GM12873 (cell line): ENCODE measurements around the gene AKTIP.

ENCODE experiments used
- TF ChIP-seq, protein P1 (sequence below): IDR thresholded peaks from 2 replicates; pipeline ENCODE4 v1.5.1; 2012; ENCODE audit warnings: low read depth, mild to moderate bottlenecking, moderate library complexity, low read length, control low read depth; ENCODE audit not compliant: insufficient read depth; ENCODE audit errors: missing control alignments

The AKTIP gene

DNA sequence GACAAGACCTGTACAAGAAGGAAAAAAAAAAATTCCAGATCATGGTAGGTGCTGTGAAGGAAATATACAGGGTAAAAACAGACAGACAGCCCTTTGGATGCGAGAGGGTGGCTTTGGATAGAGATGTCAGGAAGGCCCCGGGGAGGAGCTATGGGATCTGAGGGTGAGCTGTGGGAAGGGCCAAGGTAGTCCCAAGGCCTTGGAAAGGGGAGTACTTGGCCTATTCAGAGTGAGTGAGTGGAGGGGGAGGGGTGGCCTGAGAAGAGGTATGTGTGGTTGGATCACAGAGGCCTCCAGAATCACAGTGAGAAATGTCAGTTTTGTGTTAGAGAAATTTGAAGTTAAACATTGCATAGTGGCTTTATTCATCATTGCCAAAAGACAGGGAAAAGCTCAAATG lies 31.2 kb upstream of the AKTIP start:
- TF ChIP-seq, protein P1, sequence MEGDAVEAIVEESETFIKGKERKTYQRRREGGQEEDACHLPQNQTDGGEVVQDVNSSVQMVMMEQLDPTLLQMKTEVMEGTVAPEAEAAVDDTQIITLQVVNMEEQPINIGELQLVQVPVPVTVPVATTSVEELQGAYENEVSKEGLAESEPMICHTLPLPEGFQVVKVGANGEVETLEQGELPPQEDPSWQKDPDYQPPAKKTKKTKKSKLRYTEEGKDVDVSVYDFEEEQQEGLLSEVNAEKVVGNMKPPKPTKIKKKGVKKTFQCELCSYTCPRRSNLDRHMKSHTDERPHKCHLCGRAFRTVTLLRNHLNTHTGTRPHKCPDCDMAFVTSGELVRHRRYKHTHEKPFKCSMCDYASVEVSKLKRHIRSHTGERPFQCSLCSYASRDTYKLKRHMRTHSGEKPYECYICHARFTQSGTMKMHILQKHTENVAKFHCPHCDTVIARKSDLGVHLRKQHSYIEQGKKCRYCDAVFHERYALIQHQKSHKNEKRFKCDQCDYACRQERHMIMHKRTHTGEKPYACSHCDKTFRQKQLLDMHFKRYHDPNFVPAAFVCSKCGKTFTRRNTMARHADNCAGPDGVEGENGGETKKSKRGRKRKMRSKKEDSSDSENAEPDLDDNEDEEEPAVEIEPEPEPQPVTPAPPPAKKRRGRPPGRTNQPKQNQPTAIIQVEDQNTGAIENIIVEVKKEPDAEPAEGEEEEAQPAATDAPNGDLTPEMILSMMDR, result no peak

DNA sequence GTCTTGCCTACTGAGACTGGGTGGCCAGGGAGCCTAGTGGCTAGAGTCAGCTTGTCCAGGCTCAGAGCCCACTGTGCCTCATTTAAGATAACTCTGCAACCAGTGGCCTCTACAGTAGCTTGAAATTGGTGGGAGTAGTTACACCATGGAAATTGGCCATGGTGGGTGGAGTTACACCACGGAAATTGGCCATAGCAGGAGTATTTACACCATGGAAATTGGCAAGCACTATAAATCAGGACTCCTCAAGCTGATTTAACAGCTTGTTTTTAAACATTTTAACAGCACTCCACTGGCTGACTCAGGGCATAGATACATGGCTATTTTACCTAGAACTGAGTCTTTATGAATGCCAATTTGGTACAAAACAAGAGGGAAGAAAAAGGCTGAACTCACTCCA lies 27.7 kb upstream of the AKTIP start:
- TF ChIP-seq, protein P1, result no peak

GRCh38 chr16:53530046-53530445 lies 27.0 kb upstream of the AKTIP start:
- TF ChIP-seq, protein P1, result no peak

GRCh38 chr16:53529513-53529912 lies 26.5 kb upstream of the AKTIP start:
- TF ChIP-seq, protein P1, result no peak

GRCh38 chr16:53528797-53529196 lies 25.8 kb upstream of the AKTIP start:
- TF ChIP-seq, protein P1, result no peak

GRCh38 chr16:53523971-53524548 lies 21.1 kb upstream of the AKTIP start:
- TF ChIP-seq, protein P1, result no peak

DNA sequence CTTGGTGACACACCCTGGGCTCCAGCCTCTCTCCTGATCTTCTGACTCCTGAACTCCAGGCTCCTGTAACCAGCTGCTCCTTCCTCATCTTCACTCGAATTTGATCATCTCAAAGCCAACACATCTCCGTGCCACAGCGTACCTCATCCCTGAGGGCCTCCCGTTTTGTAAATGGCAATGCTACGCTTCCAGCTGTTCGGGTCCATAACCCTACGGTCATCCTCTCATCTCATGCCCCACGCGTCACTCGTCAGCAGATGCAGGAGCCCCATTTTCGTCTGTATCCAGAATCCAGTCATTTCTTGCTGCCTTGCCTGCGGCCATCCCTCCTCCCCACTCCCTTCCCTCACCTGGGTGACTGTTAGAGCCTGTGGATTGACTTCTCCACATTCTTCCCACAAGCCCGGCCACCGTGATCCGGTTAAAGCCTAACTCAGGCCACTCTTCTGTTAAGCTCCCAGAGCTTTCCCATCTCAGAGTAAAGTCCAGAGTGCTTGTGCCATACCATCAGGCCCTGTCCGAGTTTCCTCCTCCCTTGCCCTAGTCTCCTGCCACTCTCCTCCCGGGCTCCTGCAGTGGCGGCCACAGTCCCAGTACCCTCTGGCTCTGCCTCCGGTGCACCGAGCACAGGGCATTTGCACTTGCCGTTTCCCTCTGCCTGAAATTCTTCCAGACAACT lies 20.3 kb upstream of the AKTIP start:
- TF ChIP-seq, protein P1, result no peak
